DND-41 (cell line): ENCODE results near the gene BDH2.

ENCODE experiments used
- EZH2 ChIP-seq: IDR thresholded peaks from 3 replicates; pipeline ENCODE4 v1.6.1; 2012; ENCODE audit warnings: borderline replicate concordance, low read depth, mild to moderate bottlenecking, moderate library complexity, low read length, inconsistent platforms; ENCODE audit not compliant: severe bottlenecking
- TF ChIP-seq, protein P1 (sequence below): IDR thresholded peaks from 2 replicates; pipeline ENCODE4 v1.5.1; 2012; ENCODE audit warnings: borderline replicate concordance, low read length, moderate library complexity, mild to moderate bottlenecking; ENCODE audit not compliant: poor library complexity, severe bottlenecking; ENCODE audit errors: extremely low read depth

DNA sequence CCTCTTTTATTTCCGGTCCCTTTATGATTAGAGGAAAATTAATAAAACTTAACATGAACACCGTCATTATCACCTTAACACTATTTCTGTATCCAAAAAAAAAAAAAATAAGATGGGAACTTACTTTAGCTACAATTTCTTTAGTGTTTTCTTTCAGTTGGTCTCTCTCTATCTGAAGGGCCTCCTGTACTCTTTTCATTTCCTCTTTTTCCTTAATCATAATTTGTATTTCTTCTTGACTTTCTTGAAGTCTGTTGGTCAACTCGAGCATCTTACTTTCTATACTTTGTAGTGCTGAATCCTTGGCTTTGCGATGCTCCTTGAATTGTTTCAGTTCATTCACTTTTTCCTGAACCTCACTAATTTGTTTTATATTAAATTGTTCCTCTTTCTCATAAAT, 45.3 kb upstream of the BDH2 start:
- TF ChIP-seq, protein P1, sequence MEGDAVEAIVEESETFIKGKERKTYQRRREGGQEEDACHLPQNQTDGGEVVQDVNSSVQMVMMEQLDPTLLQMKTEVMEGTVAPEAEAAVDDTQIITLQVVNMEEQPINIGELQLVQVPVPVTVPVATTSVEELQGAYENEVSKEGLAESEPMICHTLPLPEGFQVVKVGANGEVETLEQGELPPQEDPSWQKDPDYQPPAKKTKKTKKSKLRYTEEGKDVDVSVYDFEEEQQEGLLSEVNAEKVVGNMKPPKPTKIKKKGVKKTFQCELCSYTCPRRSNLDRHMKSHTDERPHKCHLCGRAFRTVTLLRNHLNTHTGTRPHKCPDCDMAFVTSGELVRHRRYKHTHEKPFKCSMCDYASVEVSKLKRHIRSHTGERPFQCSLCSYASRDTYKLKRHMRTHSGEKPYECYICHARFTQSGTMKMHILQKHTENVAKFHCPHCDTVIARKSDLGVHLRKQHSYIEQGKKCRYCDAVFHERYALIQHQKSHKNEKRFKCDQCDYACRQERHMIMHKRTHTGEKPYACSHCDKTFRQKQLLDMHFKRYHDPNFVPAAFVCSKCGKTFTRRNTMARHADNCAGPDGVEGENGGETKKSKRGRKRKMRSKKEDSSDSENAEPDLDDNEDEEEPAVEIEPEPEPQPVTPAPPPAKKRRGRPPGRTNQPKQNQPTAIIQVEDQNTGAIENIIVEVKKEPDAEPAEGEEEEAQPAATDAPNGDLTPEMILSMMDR = no peak
- no peak for TF ChIP-seq EZH2
